B cell (primary cell): ENCODE data around the gene PLEKHG3. TPM values are rescaled to one million over a fixed set of nuclear protein-coding genes. Genes with fewer than 3 reads are reported as not detected.

Experiments used
- ATAC-seq: fragments of 200-7000 bp; cut with Tn5 transposase; one replicate; pipeline ENCODE4 v1.10.0; 2021; ENCODE audit warnings: low read depth, mild to moderate bottlenecking, moderate number of reproducible peaks, moderate library complexity
- CTCF ChIA-PET: fragments of 350-600 bp; sonication (Branson Sonifier 250); formaldehyde crosslinking; loops from one replicate; lab custom pipeline; 2021; ENCODE audit warnings: antibody characterized with exemption, inconsistent platforms; lab: Charles Lee
- POLR2A ChIA-PET: fragments of 350-600 bp; sonication (Branson Sonifier 250); formaldehyde crosslinking; loops from one replicate; lab custom pipeline; 2021; ENCODE audit warnings: antibody characterized with exemption; lab: Charles Lee
- DNase-seq: peaks from one replicate; pipeline ENCODE4 v3.0.0; 2013
- H2AFZ ChIP-seq: 2 replicates; pipeline ENCODE4 v1.6.1; 2012; ENCODE audit warnings: mild to moderate bottlenecking, low read depth, low read length; ENCODE audit not compliant: insufficient read depth, poor library complexity, severe bottlenecking
- H3K27ac ChIP-seq, 2 donors: 1 replicate in 1 of 2; 2 replicates in 1 of 2; pipeline ENCODE4 v1.5.1; 2012 to 2013; ENCODE audit warnings: low read length in 2 of 2, mild to moderate bottlenecking in 2 of 2, moderate library complexity in 1 of 2
- H3K27me3 ChIP-seq, 4 experiments: fragments of 200-600 bp in 1 of 4; sonication (generic) in 1 of 4; replicated peaks in 1 of 4; 1 replicate in 2 of 4; 2 replicates in 2 of 4; pipeline versions ENCODE4 v1.6.1 to v1.7.0; 2013 to 2016; ENCODE audit warnings: low read length in 3 of 4, mild to moderate bottlenecking in 2 of 4, mixed read lengths in 1 of 4, moderate library complexity in 1 of 4; ENCODE audit not compliant: insufficient read depth in 4 of 4, control insufficient read depth in 3 of 4; ENCODE audit errors: control extremely low read depth in 1 of 4
- H3K36me3 ChIP-seq, 2 experiments: replicated peaks in 1 of 2; 1 replicate in 1 of 2; 2 replicates in 1 of 2; pipeline versions ENCODE4 v1.6.1 to v1.7.1; 2013; ENCODE audit warnings: low read length in 1 of 2; ENCODE audit not compliant: insufficient read depth in 2 of 2, control insufficient read depth in 1 of 2; ENCODE audit errors: control extremely low read depth in 1 of 2, extremely low read depth in 1 of 2
- H3K4me1 ChIP-seq, 2 donors: fragments of 200-600 bp in 1 of 2; sonication (generic) in 1 of 2; 1 replicate in 1 of 2; 2 replicates in 1 of 2; pipeline versions ENCODE4 v1.5.1 to v1.6.1; 2013 to 2017; ENCODE audit warnings: low read length in 2 of 2; ENCODE audit not compliant: control insufficient read depth in 2 of 2, insufficient read depth in 2 of 2
- H3K4me2 ChIP-seq: replicated peaks from 2 replicates; pipeline ENCODE3; 2012; ENCODE audit warnings: mild to moderate bottlenecking, low read depth, low read length; ENCODE audit not compliant: poor library complexity, severe bottlenecking
- H3K4me3 ChIP-seq, 5 experiments: fragments of 200-600 bp in 1 of 5; sonication (generic) in 1 of 5; 1 replicate in 3 of 5; 2 replicates in 2 of 5; pipeline versions ENCODE4 v1.5.1 to v1.7.0; 2011 to 2016; ENCODE audit warnings: low read length in 4 of 5, mild to moderate bottlenecking in 4 of 5, low read depth in 2 of 5, control low read depth in 1 of 5, moderate library complexity in 1 of 5; ENCODE audit not compliant: insufficient read depth in 1 of 5; ENCODE audit errors: control extremely low read depth in 1 of 5, extremely low read depth in 1 of 5
- H3K79me2 ChIP-seq: fragments of 200-600 bp; sonication (generic); one replicate; pipeline ENCODE4 v1.6.0; 2016; ENCODE audit warnings: low read length; ENCODE audit not compliant: control insufficient read depth, insufficient read depth
- H3K9ac ChIP-seq: fragments of 200-600 bp; sonication (generic); 2 replicates; pipeline ENCODE4 v1.6.1; 2017; ENCODE audit warnings: mild to moderate bottlenecking, low read length, moderate library complexity
- H3K9me3 ChIP-seq, 3 donors: one replicate each; pipeline versions ENCODE4 v1.6.1 to v1.7.1; 2013; ENCODE audit warnings: low read length in 2 of 3; ENCODE audit not compliant: control insufficient read depth in 2 of 3, insufficient read depth in 1 of 3; ENCODE audit errors: control extremely low read depth in 1 of 3
- H4K20me1 ChIP-seq: 2 replicates; pipeline ENCODE4 v1.6.0; 2012; ENCODE audit warnings: mild to moderate bottlenecking, low read length; ENCODE audit not compliant: insufficient read depth, control insufficient read depth, poor library complexity, severe bottlenecking
- H3K27ac Mint-ChIP-seq: one replicate; pipeline ENCODE4 v1.8.0; 2021; ENCODE audit warnings: mixed read lengths
- H3K27me3 Mint-ChIP-seq: one replicate; pipeline ENCODE4 v1.8.0; 2021; ENCODE audit warnings: mixed read lengths
- H3K4me1 Mint-ChIP-seq: one replicate; pipeline ENCODE4 v1.8.0; 2021; ENCODE audit warnings: mixed read lengths
- H3K4me3 Mint-ChIP-seq: one replicate; pipeline ENCODE4 v1.8.0; 2021; ENCODE audit warnings: mixed read lengths
- H3K9me3 Mint-ChIP-seq: one replicate; pipeline ENCODE4 v1.8.0; 2022; ENCODE audit warnings: mixed read lengths; ENCODE audit not compliant: insufficient read depth
- EZH2 ChIP-seq: IDR thresholded peaks from 2 replicates; pipeline ENCODE4 v1.6.1; 2012; ENCODE audit warnings: borderline replicate concordance, low read depth, mild to moderate bottlenecking, moderate library complexity, low read length; ENCODE audit not compliant: insufficient read depth, poor library complexity, severe bottlenecking
- WGBS: methylation state at CpG from one replicate; pipeline ENCODE4 v1.1.5; 2013; ENCODE audit warnings: missing lambda C conversion rate; ENCODE audit not compliant: insufficient coverage; 5-methylcytosine and 5-hydroxymethylcytosine counted together
- intact Hi-C: fragments of 100-400 bp; cut with micrococcal nuclease; formaldehyde crosslinking; loops from one replicate; pipeline ENCODE4 v1.10.0; 2022
- polyA plus RNA-seq: library from polyadenylated mRNA; depleted of rRNA; stranded (reverse); fragments of >200 nt; gene quantifications from 2 replicates; pipeline ENCODE4 v1.2.3, GENCODE V29; 2012
- total RNA-seq, 2 donors: library from RNA; stranded (reverse); fragments of 120-200 nt in 1 of 2; gene quantifications; 1 replicate in 1 of 2; 2 replicates in 1 of 2; pipeline versions ENCODE4 v1.2.3 to v1.2.4, GENCODE V29; 2013 to 2022
- TF ChIP-seq, protein P1 (sequence below): fragments of 200-600 bp; IDR thresholded peaks from one replicate; pipeline ENCODE4 v1.8.0; 2022; ENCODE audit warnings: antibody characterized with exemption, mild to moderate bottlenecking

The PLEKHG3 gene
- total and polyA plus RNA-seq, 2 donors (not counting 1 experiment from before 2014, with no cell fraction given): 0.12 to 0.25 TPM

DNA sequence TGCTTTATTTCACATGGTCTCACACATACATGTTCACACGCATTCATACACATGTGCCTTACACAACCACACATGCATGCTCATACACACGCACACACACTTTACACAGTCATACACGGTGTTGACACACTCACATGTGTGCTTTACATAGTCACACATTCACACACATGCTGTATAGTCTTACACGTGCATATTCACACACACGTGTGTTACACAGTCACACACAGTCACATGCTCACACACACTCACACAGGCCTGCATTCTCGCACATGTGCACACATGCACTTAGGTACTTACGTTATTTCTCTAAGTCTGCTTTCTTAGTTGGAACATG is 18.0 kb upstream of the PLEKHG3 start:
- DNase-seq (no peak), ATAC-seq (no peak)
- Histone ChIP-seq H3K4me1 (no peaks in the 10 kb centered on the region), H3K27me3 (peaks cover 0 to 3% (median 0%) of the 10 kb centered on the region in 4 experiments), H3K9me3 (no peaks in the 10 kb centered on the region), H4K20me1 (no peaks in the 10 kb centered on the region), H3K9ac (no peak overlapping the region), H3K4me2 (no peak overlapping the region), H3K36me3 (no peaks in the 10 kb centered on the region), H3K79me2 (no peaks in the 10 kb centered on the region), H3K27ac (no peak overlapping the region), H2AFZ (no peak overlapping the region), H3K4me3 (no peak overlapping the region)
- WGBS: 86% methylated on average over 6 of the region's 7 CpGs
- intact Hi-C loops: no loop called here
- Mint-ChIP-seq H3K27ac (no peak overlapping the region), H3K4me1 (no peaks in the 10 kb centered on the region), H3K27me3 (peaks cover 14% of the 10 kb centered on the region), H3K4me3 (no peak overlapping the region), H3K9me3 (no peaks in the 10 kb centered on the region)
- TF ChIP-seq, protein P1, sequence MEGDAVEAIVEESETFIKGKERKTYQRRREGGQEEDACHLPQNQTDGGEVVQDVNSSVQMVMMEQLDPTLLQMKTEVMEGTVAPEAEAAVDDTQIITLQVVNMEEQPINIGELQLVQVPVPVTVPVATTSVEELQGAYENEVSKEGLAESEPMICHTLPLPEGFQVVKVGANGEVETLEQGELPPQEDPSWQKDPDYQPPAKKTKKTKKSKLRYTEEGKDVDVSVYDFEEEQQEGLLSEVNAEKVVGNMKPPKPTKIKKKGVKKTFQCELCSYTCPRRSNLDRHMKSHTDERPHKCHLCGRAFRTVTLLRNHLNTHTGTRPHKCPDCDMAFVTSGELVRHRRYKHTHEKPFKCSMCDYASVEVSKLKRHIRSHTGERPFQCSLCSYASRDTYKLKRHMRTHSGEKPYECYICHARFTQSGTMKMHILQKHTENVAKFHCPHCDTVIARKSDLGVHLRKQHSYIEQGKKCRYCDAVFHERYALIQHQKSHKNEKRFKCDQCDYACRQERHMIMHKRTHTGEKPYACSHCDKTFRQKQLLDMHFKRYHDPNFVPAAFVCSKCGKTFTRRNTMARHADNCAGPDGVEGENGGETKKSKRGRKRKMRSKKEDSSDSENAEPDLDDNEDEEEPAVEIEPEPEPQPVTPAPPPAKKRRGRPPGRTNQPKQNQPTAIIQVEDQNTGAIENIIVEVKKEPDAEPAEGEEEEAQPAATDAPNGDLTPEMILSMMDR: no peak
- no peak for TF ChIP-seq EZH2
- CTCF ChIA-PET: no interaction called here
- POLR2A ChIA-PET: no interaction called here

DNA sequence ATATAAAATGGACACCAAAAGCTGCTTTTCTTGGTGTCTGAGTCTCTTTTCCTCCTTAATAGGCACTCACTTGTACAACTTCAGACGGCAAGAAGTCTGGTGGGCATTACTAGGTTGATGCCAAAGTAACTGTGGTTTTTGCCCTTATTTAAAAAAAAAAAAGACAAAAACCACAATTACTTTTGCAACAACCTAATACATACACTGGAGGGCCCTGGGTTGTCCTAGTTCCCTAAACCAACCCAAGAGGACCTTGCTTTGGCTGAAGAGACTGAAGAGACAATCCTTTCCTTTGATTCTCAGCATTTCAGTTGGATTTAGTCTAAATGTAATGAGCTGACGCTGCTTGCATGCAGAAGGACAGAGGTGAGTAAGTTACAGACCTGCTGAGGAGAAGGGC is 16.2 kb upstream of the PLEKHG3 start:
- no peak overlapping the region for H3K27ac Mint-ChIP-seq
- Histone ChIP-seq H3K4me2 (no peak overlapping the region), H3K9ac (no peak overlapping the region), H3K27ac (no peak overlapping the region), H3K4me1 (no peaks in the 10 kb centered on the region), H3K4me3 (no peak overlapping the region), H4K20me1 (no peaks in the 10 kb centered on the region), H3K79me2 (no peaks in the 10 kb centered on the region), H2AFZ (no peak overlapping the region), H3K36me3 (no peaks in the 10 kb centered on the region), H3K9me3 (no peaks in the 10 kb centered on the region), H3K27me3 (peaks cover 0 to 3% (median 0%) of the 10 kb centered on the region in 4 experiments)
- 50% methylated on average over 1 of the region's 2 CpGs for WGBS
- intact Hi-C loops: no loop called here
- ATAC-seq (no peak), DNase-seq (no peak)
- POLR2A ChIA-PET: no interaction called here
- CTCF ChIA-PET: interaction anchor here (0.7 kb wide), 1 partner anchor 550 kb away, joined by 3 read pairs; no protein-coding TSS in a partner anchor
- TF ChIP-seq, protein P1: no peak
- no peak for TF ChIP-seq EZH2
- no peaks in the 10 kb centered on the region for H3K4me1 Mint-ChIP-seq
- peaks cover 18% of the 10 kb centered on the region for H3K27me3 Mint-ChIP-seq
- no peaks in the 10 kb centered on the region for H3K9me3 Mint-ChIP-seq
- no peak overlapping the region for H3K4me3 Mint-ChIP-seq
